ENCODE measurements around the gene GSTK1.
A peak's percentile ranks its signal among the peaks of the same experiment; 100 is the strongest.
"Not testable (repeated sequence)": the region's sequence is repeated elsewhere in the genome, so short reads cannot be mapped to it uniquely, and the experiment has no call there.

Gene GSTK1

GRCh38 chr7:143239813-143240212, 23.4 kb upstream of the GSTK1 start:
- no peak for DNase-seq

GRCh38 chr7:143240291-143241168, 22.7 kb upstream of the GSTK1 start:
- DNase-seq: peak; percentile 55

GRCh38 chr7:143242306-143242705, 20.9 kb upstream of the GSTK1 start:
- DNase-seq: no peak

- DNase-seq: no peak
Observed at GRCh38 chr7:143243111-143243510, 20.1 kb upstream of the GSTK1 start.

- DNase-seq: no peak
Observed at GRCh38 chr7:143243614-143244013, 19.6 kb upstream of the GSTK1 start.

- no peak for DNase-seq
Observed at GRCh38 chr7:143244321-143244720, 18.9 kb upstream of the GSTK1 start.

GRCh38 chr7:143245123-143245522, 18.1 kb upstream of the GSTK1 start:
- peak; percentile 23 for DNase-seq

- no peak for DNase-seq
Observed at GRCh38 chr7:143247372-143247771, 15.9 kb upstream of the GSTK1 start.

- no peak for DNase-seq
Observed at GRCh38 chr7:143248761-143249354, 14.4 kb upstream of the GSTK1 start.

- DNase-seq: no peak
Observed at GRCh38 chr7:143250199-143250598, 13.0 kb upstream of the GSTK1 start.

GRCh38 chr7:143250822-143251221, 12.4 kb upstream of the GSTK1 start:
- DNase-seq: no peak

- no peak for DNase-seq
Observed at GRCh38 chr7:143252006-143252405, 11.2 kb upstream of the GSTK1 start.

GRCh38 chr7:143255564-143255963, 7.7 kb upstream of the GSTK1 start:
- no peak for DNase-seq

- DNase-seq: no peak
Observed at GRCh38 chr7:143256325-143256724, 6.9 kb upstream of the GSTK1 start.

GRCh38 chr7:143256932-143257331, 6.3 kb upstream of the GSTK1 start:
- DNase-seq: no peak

- no peak for DNase-seq
Observed at GRCh38 chr7:143257501-143257900, 5.7 kb upstream of the GSTK1 start.

GRCh38 chr7:143258831-143259230, 4.4 kb upstream of the GSTK1 start:
- no peak for DNase-seq

- DNase-seq: no peak
Observed at GRCh38 chr7:143259765-143260164, 3.5 kb upstream of the GSTK1 start.

GRCh38 chr7:143261901-143262300, 1.3 kb upstream of the GSTK1 start:
- no peak for DNase-seq

GRCh38 chr7:143264196-143264568, 941 bp downstream of the GSTK1 start:
- DNase-seq: not testable (repeated sequence)

- DNase-seq: no peak
Observed at GRCh38 chr7:143265017-143265693, 1.9 kb downstream of the GSTK1 start.

- no peak for DNase-seq
Observed at GRCh38 chr7:143269251-143269650, 6.0 kb downstream of the GSTK1 start.

- DNase-seq: no peak
Observed at GRCh38 chr7:143271240-143271639, 8.0 kb downstream of the GSTK1 start.

GRCh38 chr7:143272871-143273270, 9.6 kb downstream of the GSTK1 start:
- no peak for DNase-seq
